Parathyroid adenoma (tissue), 2 donors: ENCODE results near the gene RAPGEF1.
A peak's percentile ranks its signal among the peaks of the same experiment; 100 is the strongest.

Experiments used
- H2AFZ ChIP-seq: fragments of 300-600 bp; sonication (generic); one replicate; pipeline ENCODE4 v1.7.0; 2017; ENCODE audit warnings: antibody characterized with exemption, mild to moderate bottlenecking
- H3K27ac ChIP-seq: fragments of 300-600 bp; sonication (generic); one replicate; pipeline ENCODE4 v1.7.0; 2017
- H3K27me3 ChIP-seq: fragments of 300-600 bp; sonication (generic); one replicate; pipeline ENCODE4 v1.7.0; 2017; ENCODE audit warnings: low read length; ENCODE audit not compliant: control insufficient read depth, insufficient read depth
- H3K36me3 ChIP-seq: fragments of 300-600 bp; sonication (generic); one replicate; pipeline ENCODE4 v1.7.0; 2017; ENCODE audit warnings: low read length; ENCODE audit not compliant: control insufficient read depth, insufficient read depth
- H3K4me1 ChIP-seq: fragments of 300-600 bp; sonication (generic); one replicate; pipeline ENCODE4 v1.7.0; 2017; ENCODE audit warnings: control low read depth
- H3K4me2 ChIP-seq: fragments of 300-600 bp; sonication (generic); one replicate; pipeline ENCODE4 v1.7.0; 2017; ENCODE audit warnings: low read length
- H3K4me3 ChIP-seq: fragments of 300-600 bp; sonication (generic); one replicate; pipeline ENCODE4 v1.7.0; 2017; ENCODE audit warnings: low read depth, low read length
- H3K79me2 ChIP-seq: fragments of 300-600 bp; sonication (generic); one replicate; pipeline ENCODE4 v1.7.0; 2017; ENCODE audit warnings: control low read depth
- H3K9ac ChIP-seq: fragments of 300-600 bp; sonication (generic); one replicate; pipeline ENCODE4 v1.7.0; 2017; ENCODE audit warnings: mild to moderate bottlenecking
- H3K9me3 ChIP-seq: fragments of 300-600 bp; sonication (generic); one replicate; pipeline ENCODE4 v1.7.0; 2017; ENCODE audit warnings: low read length; ENCODE audit not compliant: control insufficient read depth
- TF ChIP-seq, protein P1 (sequence below): fragments of 300-600 bp; sonication (generic); IDR thresholded peaks from one replicate; pipeline ENCODE4 v1.7.0; 2017; ENCODE audit warnings: antibody characterized with exemption, mild to moderate bottlenecking
- donor health status: primary hyperparathyroidism.

Gene RAPGEF1

DNA sequence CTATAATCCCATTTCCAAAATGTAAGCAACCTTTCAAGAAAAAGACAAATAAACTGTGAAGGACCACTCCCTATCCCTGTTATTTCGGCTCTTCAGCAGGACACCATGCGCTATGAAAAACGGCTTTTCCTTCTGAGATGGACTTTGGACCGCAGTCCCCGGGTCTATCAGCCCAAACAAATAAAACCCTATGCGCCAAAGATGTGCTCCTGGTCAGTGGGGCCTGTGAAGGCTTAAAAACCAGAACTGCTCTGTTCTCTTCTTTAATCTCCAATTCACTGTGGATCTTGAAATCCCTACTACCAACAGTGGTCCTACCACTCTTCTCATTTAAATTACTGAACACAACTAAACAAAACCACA is 33.3 kb downstream of the RAPGEF1 start:
- no peaks in the 10 kb centered on the region for H3K27me3 ChIP-seq
- H3K4me2 ChIP-seq, result no peak overlapping the region
- TF ChIP-seq, protein P1, sequence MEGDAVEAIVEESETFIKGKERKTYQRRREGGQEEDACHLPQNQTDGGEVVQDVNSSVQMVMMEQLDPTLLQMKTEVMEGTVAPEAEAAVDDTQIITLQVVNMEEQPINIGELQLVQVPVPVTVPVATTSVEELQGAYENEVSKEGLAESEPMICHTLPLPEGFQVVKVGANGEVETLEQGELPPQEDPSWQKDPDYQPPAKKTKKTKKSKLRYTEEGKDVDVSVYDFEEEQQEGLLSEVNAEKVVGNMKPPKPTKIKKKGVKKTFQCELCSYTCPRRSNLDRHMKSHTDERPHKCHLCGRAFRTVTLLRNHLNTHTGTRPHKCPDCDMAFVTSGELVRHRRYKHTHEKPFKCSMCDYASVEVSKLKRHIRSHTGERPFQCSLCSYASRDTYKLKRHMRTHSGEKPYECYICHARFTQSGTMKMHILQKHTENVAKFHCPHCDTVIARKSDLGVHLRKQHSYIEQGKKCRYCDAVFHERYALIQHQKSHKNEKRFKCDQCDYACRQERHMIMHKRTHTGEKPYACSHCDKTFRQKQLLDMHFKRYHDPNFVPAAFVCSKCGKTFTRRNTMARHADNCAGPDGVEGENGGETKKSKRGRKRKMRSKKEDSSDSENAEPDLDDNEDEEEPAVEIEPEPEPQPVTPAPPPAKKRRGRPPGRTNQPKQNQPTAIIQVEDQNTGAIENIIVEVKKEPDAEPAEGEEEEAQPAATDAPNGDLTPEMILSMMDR, result no peak
- H3K79me2 ChIP-seq, result peaks cover 7% of the 10 kb centered on the region
- peaks cover 5% of the 10 kb centered on the region for H3K4me1 ChIP-seq
- H2AFZ ChIP-seq, result no peak overlapping the region
- no peak overlapping the region for H3K9ac ChIP-seq
- no peaks in the 10 kb centered on the region for H3K36me3 ChIP-seq
- peak overlapping the region; percentile 32 for H3K27ac ChIP-seq
- H3K4me3 ChIP-seq, result no peak overlapping the region
- no peaks in the 10 kb centered on the region for H3K9me3 ChIP-seq

DNA sequence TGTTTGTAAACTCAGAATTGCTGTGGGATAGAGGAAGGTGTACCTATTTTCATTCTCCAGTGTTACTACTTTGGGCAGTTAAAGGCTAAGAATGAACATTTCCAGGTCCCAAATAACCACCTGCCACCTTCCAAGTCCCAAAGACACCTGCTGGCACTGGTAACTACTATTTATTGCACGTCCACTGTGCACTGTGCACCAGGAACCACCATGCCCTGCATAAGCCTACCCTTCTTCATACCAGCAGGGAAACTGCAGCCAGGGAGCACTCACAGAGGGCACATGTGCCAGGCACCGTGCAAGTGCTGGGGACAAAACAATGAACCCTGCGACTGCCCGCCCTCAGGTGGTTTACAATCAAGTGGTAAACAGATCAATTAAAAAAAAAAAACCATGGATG is 34.9 kb downstream of the RAPGEF1 start:
- TF ChIP-seq, protein P1, result no peak
- Histone ChIP-seq H3K36me3 (no peaks in the 10 kb centered on the region), H3K4me2 (no peak overlapping the region), H3K9me3 (no peaks in the 10 kb centered on the region), H3K79me2 (peaks cover 6% of the 10 kb centered on the region), H3K27ac (no peak overlapping the region), H3K9ac (no peak overlapping the region), H3K27me3 (no peaks in the 10 kb centered on the region), H3K4me1 (peaks cover 5% of the 10 kb centered on the region), H3K4me3 (no peak overlapping the region), H2AFZ (no peak overlapping the region)

DNA sequence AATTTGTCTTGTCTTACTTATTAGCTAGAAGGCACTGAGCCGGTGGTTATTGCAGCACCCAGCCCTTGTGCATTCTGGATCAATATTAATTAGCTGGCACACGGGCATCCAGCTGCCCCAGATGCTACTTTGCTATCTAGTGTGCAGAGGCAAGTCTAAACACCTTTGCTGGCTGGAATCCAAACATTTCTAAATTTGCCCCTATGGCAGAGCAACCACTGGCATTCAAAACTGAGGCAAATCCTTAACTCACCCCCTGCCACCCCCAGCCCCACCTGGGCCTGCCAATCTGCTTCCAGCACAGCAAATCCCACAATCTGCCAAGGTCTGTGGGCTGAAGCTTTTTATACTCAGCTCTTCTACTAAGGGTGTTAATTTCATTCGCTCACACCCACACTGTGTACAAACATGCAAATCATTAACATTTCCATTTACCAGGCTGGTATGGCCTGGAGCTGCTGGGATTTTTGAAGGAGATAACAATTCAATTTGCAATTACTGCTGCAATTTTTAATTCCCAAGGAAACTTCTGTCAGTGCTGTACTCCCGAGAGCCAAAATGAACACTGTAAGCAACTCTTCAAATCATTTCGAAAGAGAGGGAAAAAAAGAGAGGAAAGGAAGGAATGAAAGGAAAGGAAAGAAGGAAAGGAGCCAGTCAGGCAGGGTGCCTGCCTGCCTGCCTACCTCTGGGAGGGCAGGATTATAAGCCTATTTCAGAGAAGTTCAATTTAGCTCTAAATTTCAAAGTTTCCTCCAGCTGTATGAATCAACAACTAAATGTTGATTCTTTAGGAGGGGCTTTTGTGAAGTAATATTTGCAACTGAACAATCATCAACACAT is 35.5 kb downstream of the RAPGEF1 start:
- Histone ChIP-seq H3K27me3 (no peaks in the 10 kb centered on the region), H3K9ac (no peak overlapping the region), H3K36me3 (no peaks in the 10 kb centered on the region), H3K27ac (no peak overlapping the region), H2AFZ (no peak overlapping the region), H3K4me3 (no peak overlapping the region), H3K4me2 (no peak overlapping the region), H3K4me1 (peaks cover 5% of the 10 kb centered on the region), H3K79me2 (peaks cover 6% of the 10 kb centered on the region), H3K9me3 (no peaks in the 10 kb centered on the region)
- TF ChIP-seq, protein P1, result no peak

DNA sequence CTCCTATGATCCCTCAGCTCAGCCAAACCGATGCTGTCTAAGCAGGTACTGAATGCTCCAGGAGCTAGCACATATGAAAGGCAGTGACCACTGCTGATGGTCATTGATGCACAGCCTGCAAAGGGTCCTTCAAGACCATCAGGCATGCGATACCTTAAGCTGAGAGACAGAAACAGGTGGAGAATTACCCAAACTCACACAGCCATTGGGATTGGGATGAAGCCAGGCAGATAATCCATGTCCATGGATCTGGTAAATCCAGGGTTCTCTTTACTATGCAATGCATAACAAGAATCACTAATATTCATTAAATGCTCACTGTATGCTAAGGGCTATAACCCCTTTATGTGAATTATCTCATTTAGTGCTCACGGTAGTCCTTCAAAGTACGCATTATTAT is 36.2 kb downstream of the RAPGEF1 start:
- Histone ChIP-seq H3K27ac (no peak overlapping the region), H3K9me3 (no peaks in the 10 kb centered on the region), H3K4me2 (no peak overlapping the region), H3K9ac (no peak overlapping the region), H3K79me2 (peaks cover 6% of the 10 kb centered on the region), H3K4me3 (no peak overlapping the region), H2AFZ (no peak overlapping the region), H3K36me3 (no peaks in the 10 kb centered on the region), H3K4me1 (peaks cover 7% of the 10 kb centered on the region), H3K27me3 (no peaks in the 10 kb centered on the region)
- TF ChIP-seq, protein P1, result no peak

DNA sequence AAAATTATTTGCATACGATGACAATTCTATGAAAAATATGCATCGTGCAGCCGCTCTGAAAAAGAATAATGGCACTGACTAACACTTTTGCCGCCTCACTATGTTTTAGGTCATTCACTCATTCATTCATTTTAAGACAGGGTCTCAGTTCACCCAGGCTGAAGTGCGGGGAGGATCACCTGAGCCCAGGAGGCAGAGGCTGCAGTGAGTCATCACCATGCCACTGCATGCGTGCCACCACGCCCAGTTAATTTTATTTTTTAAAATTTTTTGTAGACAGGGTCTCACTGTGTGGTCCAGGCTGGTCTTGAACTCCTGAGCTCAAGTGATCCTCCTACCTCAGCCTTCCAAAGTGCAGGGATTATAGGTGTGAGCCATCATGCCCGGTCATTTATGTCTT is 37.0 kb downstream of the RAPGEF1 start:
- Histone ChIP-seq H2AFZ (no peak overlapping the region), H3K4me2 (no peak overlapping the region)

More for the DNA sequence above, 37.0 kb downstream of the RAPGEF1 start:
- no peak overlapping the region for H3K27ac ChIP-seq
- peaks cover 6% of the 10 kb centered on the region for H3K79me2 ChIP-seq
- no peaks in the 10 kb centered on the region for H3K9me3 ChIP-seq
- H3K27me3 ChIP-seq, result no peaks in the 10 kb centered on the region
- H3K9ac ChIP-seq, result no peak overlapping the region
- H3K36me3 ChIP-seq, result no peaks in the 10 kb centered on the region
- TF ChIP-seq, protein P1, result no peak
- H3K4me1 ChIP-seq, result peaks cover 15% of the 10 kb centered on the region
- no peak overlapping the region for H3K4me3 ChIP-seq
